Measurements from ENCODE around the gene VAV2.

VAV2 gene

GRCh38 chr9:133997584-133997983, 5.5 kb upstream of the VAV2 start:
- TF ChIP-seq TAF1 (IDR thresholded peaks at IDR 0.05; ENCODE audit: low read depth) (no peak), REST (IDR thresholded peaks at IDR 0.05; ENCODE audit: low read depth) (no peak)

- TF ChIP-seq NFIC (IDR thresholded peaks at IDR 0.05) (no peak), TAF1 (IDR thresholded peaks at IDR 0.05; ENCODE audit: low read depth) (no peak)
These were observed 4.7 kb upstream of the VAV2 start for GRCh38 chr9:133996531-133997520.

- TF ChIP-seq TCF12 (IDR thresholded peaks at IDR 0.05; ENCODE audit: low read depth): no peak
- no peak for TF ChIP-seq NFIC (IDR thresholded peaks at IDR 0.05)
- no peak for TF ChIP-seq EP300 (IDR thresholded peaks at IDR 0.05; ENCODE audit: borderline replicate concordance)
- TF ChIP-seq YY1 (IDR thresholded peaks at IDR 0.05; ENCODE audit: low read depth): no peak
- no peak for TF ChIP-seq CEBPB (IDR thresholded peaks at IDR 0.05)
- TF ChIP-seq MAX (IDR thresholded peaks at IDR 0.05): no peak
These were observed 3.1 kb upstream of the VAV2 start for GRCh38 chr9:133995012-133995896.

GRCh38 chr9:133994353-133995011, 2.4 kb upstream of the VAV2 start:
- TF ChIP-seq RAD21 (IDR thresholded peaks at IDR 0.05; ENCODE audit: low read depth) (peak; percentile 98), TCF12 (IDR thresholded peaks at IDR 0.05; ENCODE audit: low read depth) (0 out of 2 replicates have a peak, but pooled peaks have one; percentile 25), CEBPB (IDR thresholded peaks at IDR 0.05) (no peak)

- TF ChIP-seq TCF12 (IDR thresholded peaks at IDR 0.05; ENCODE audit: low read depth): no peak
- no peak for TF ChIP-seq CREB1 (IDR thresholded peaks at IDR 0.05; ENCODE audit: low read depth)
- no peak for TF ChIP-seq EGR1 (IDR thresholded peaks at IDR 0.05)
- no peak for TF ChIP-seq FOXM1 (IDR thresholded peaks at IDR 0.05; ENCODE audit: borderline replicate concordance, low read depth)
- TF ChIP-seq NFIC (IDR thresholded peaks at IDR 0.05): no peak
- TF ChIP-seq CEBPB (IDR thresholded peaks at IDR 0.05): no peak
- TF ChIP-seq RAD21 (IDR thresholded peaks at IDR 0.05; ENCODE audit: low read depth): no peak
- TF ChIP-seq USF1 (IDR thresholded peaks at IDR 0.05): no peak
- TF ChIP-seq YY1 (IDR thresholded peaks at IDR 0.05; ENCODE audit: low read depth): no peak
- TF ChIP-seq TAF1 (IDR thresholded peaks at IDR 0.05; ENCODE audit: low read depth): no peak
- TF ChIP-seq ZBTB7A (IDR thresholded peaks at IDR 0.05; ENCODE audit: low read depth): no peak
- no peak for TF ChIP-seq EP300 (IDR thresholded peaks at IDR 0.05; ENCODE audit: borderline replicate concordance)
- TF ChIP-seq MAX (IDR thresholded peaks at IDR 0.05): no peak
- TF ChIP-seq TEAD4 (IDR thresholded peaks at IDR 0.05): no peak
- no peak for TF ChIP-seq REST (IDR thresholded peaks at IDR 0.05; ENCODE audit: low read depth)
These were observed 1.6 kb upstream of the VAV2 start for GRCh38 chr9:133993635-133994253.
